ENCODE measurements around the gene KREMEN1. TPM values are rescaled to one million over a fixed set of nuclear protein-coding genes. Genes with fewer than 3 reads are reported as not detected.

KREMEN1 gene
- polyA plus RNA-seq, 6 donors from 2014 or later = 0.12 to 0.20 TPM; not detected in 4

- no peak for DNase-seq
- peaks cover 10 to 34% of the 10 kb centered on the region in 2 donors for H3K36me3 Mint-ChIP-seq
- H3K4me1 Mint-ChIP-seq = peaks cover 14 to 28% (median 23%) of the 10 kb centered on the region in 3 donors
- no peak for ATAC-seq (ENCODE audit: low read depth in 2 of 2)
- no peak overlapping the region for H3K4me3 Mint-ChIP-seq
- H3K27ac Mint-ChIP-seq = peak overlapping the region in 1 of 6 donors; percentile 98
- peaks cover 18 to 53% (median 41%) of the 10 kb centered on the region in 7 donors for H3K9me3 Mint-ChIP-seq
- peaks cover 16 to 80% (median 37%) of the 10 kb centered on the region in 3 donors for H3K27me3 Mint-ChIP-seq
Observed at GRCh38 chr22:29172216-29172615, 99.4 kb downstream of the KREMEN1 start.

DNA sequence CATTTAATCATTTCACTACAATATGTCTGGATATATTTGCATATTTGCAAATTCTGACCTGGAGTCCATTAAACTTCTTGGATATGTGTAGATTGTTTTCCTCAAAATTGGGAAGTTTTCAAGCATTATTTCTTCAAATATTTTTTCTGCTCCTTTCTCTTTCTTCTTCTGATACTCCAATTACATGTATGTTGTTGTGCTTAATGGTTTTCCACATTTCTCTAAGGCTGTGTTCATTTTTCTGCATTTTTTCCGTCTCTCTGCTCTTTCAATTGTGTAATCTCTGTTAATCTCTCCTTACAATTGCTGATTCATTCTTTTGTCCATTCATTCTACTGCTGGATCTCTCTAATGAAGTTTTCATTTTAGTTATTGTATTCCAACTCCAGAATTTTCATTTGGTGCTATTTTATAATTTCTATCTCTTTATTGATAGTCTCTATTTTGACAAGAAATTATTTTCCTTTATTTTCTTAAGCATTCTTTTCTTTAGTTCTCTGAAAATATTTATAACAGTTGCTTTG lies 102.5 kb downstream of the KREMEN1 start:
- Mint-ChIP-seq H3K9me3 (peaks cover 17 to 48% (median 38%) of the 10 kb centered on the region in 7 donors), H3K27ac (peak overlapping the region in 1 of 6 donors; percentile 24), H3K36me3 (peaks cover 10 to 32% of the 10 kb centered on the region in 2 donors), H3K27me3 (peaks cover 19 to 68% (median 35%) of the 10 kb centered on the region in 3 donors), H3K4me3 (no peak overlapping the region), H3K4me1 (peaks cover 0 to 8% (median 8%) of the 10 kb centered on the region in 3 donors)
- ATAC-seq (ENCODE audit: low read depth in 2 of 2) = no peak
- DNase-seq = no peak

DNA sequence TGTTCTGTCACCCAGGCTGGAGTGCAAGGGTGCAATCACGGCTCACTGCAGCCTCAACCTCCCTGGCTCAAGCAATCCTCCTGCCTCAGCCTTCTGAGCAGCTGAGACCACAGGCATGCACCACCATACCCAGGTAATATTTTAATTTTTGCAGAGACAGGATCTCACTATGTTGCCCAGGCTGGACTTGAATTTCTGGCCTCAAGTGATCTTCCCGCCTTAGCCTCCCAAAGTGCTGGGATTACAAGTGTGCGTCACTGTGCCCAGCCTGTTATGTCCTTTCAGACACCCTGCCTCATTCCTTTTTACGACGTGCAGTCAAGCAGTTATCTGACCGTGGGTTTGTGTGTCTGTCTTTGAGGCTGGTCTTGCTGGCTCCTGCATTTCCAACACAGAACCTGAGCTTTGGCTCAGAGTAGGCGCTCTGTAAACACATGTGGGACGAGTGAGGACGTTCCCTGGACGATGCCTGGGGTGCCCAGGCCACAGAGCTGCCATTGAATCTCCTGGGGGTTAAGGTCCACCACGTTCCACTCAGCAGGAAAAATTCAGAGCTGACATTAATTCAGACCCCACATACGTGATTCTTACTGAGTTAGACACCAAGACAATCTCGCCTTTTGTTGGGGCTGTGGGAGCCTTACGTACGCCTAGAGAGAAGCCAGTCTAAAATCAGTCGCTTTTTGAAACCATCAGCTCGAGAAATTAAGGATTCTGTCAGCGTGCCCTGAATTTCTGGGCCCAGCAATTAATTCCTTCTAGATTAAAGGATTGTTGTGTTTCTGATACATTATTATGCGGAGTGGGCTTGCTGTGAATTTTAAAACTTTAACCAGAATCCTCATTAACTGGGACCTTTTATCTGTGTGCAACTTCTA lies 111.4 kb downstream of the KREMEN1 start:
- H3K27me3 Mint-ChIP-seq = peaks cover 30 to 67% (median 36%) of the 10 kb centered on the region in 3 donors
- DNase-seq (no peak), ATAC-seq (ENCODE audit: low read depth in 2 of 2) (no peak)
- no peak overlapping the region for H3K27ac Mint-ChIP-seq
- peaks cover 0 to 2% (median 0%) of the 10 kb centered on the region in 7 donors for H3K9me3 Mint-ChIP-seq
- peak overlapping the region in 1 of 8 donors; percentile 6 for H3K4me3 Mint-ChIP-seq
- no peaks in the 10 kb centered on the region for H3K36me3 Mint-ChIP-seq
- no peaks in the 10 kb centered on the region for H3K4me1 Mint-ChIP-seq

DNA sequence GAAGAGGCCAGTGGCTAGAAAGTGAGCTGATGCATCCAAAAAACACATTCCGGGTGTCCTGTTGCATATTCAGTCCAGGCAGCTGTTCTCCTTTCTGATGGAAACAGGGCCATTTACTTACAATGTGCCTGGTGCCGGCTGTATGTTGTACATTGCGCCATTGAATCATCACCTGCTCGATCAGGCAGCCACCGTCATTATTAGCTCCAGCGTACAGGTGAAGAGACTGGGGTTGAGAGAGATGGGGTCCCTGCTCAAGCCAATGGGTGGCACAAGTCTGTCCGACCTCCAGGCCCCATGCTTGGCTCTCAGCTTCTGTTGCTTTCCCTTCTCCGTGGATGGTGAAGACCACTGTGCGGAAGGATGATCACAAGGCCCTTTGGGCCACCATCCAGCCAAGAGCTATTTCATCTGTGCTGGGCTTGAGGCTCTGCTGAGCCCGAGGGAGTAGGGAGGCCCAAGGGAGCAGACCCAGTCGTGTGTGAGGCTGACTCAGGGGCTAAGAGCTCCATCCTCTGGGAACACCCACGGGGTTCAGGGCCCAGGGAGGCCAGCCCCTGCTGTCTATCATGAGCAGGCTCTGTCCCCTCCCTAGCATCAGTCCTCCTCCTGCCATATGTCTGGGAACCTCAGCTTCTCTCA lies 112.1 kb downstream of the KREMEN1 start:
- Mint-ChIP-seq H3K36me3 (no peaks in the 10 kb centered on the region), H3K27me3 (peaks cover 34 to 67% (median 40%) of the 10 kb centered on the region in 3 donors)

GRCh38 chr22:29186302-29186701 lies 113.5 kb downstream of the KREMEN1 start:
- Mint-ChIP-seq H3K4me1 (no peaks in the 10 kb centered on the region), H3K27ac (no peak overlapping the region), H3K9me3 (peaks cover 0 to 2% (median 0%) of the 10 kb centered on the region in 7 donors), H3K36me3 (no peaks in the 10 kb centered on the region), H3K27me3 (peaks cover 31 to 63% (median 37%) of the 10 kb centered on the region in 3 donors), H3K4me3 (no peak overlapping the region)
- DNase-seq = no peak
- no peak for ATAC-seq (ENCODE audit: low read depth in 2 of 2)

More for the DNA sequence above, 112.1 kb downstream of the KREMEN1 start:
- DNase-seq (no peak), ATAC-seq (ENCODE audit: low read depth in 2 of 2) (no peak)
- Mint-ChIP-seq H3K4me3 (no peak overlapping the region), H3K27ac (no peak overlapping the region), H3K9me3 (peaks cover 0 to 2% (median 0%) of the 10 kb centered on the region in 7 donors), H3K4me1 (no peaks in the 10 kb centered on the region)

- H3K9me3 Mint-ChIP-seq = peaks cover 0 to 2% (median 0%) of the 10 kb centered on the region in 7 donors
- H3K27me3 Mint-ChIP-seq = peaks cover 27 to 62% (median 43%) of the 10 kb centered on the region in 3 donors
- no peaks in the 10 kb centered on the region for H3K4me1 Mint-ChIP-seq
- DNase-seq (no peak), ATAC-seq (ENCODE audit: low read depth in 2 of 2) (no peak)
- H3K4me3 Mint-ChIP-seq = no peak overlapping the region
- no peaks in the 10 kb centered on the region for H3K36me3 Mint-ChIP-seq
- H3K27ac Mint-ChIP-seq = no peak overlapping the region
Observed at GRCh38 chr22:29187831-29188230, 115.0 kb downstream of the KREMEN1 start.

- H3K27ac Mint-ChIP-seq = no peak overlapping the region
- H3K27me3 Mint-ChIP-seq = peaks cover 30 to 63% (median 48%) of the 10 kb centered on the region in 3 donors
- no peaks in the 10 kb centered on the region for H3K4me1 Mint-ChIP-seq
- H3K36me3 Mint-ChIP-seq = peaks cover 0 to 5% of the 10 kb centered on the region in 2 donors
- ATAC-seq (ENCODE audit: low read depth in 2 of 2) = no peak
- no peak overlapping the region for H3K4me3 Mint-ChIP-seq
- peaks cover 0 to 11% (median 7%) of the 10 kb centered on the region in 7 donors for H3K9me3 Mint-ChIP-seq
- DNase-seq = no peak
Observed at GRCh38 chr22:29190051-29190450, 117.2 kb downstream of the KREMEN1 start.

DNA sequence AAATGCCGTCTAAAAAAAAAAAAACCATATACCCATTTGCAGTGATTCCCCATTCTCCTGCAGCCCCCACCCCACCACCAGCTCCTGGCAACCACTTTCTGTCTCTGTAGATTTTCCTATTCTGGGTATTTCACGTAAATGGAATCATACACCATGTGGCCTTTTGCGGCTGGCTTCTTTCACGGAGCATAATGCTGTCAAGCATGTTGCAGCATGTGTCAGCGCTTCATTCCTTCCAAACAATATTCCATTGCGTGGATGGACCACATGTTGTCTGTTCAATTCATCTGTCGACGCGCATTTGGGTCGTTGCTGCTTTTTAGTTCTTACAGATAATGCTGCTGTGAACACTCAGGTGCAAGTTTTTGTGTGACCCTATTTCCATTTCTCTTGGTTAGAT lies 118.1 kb downstream of the KREMEN1 start:
- Mint-ChIP-seq H3K4me3 (no peak overlapping the region), H3K27ac (peak overlapping the region in 1 of 6 donors; percentile 63), H3K9me3 (peaks cover 0 to 12% (median 7%) of the 10 kb centered on the region in 7 donors), H3K36me3 (peaks cover 0 to 8% of the 10 kb centered on the region in 2 donors), H3K4me1 (no peaks in the 10 kb centered on the region), H3K27me3 (peaks cover 31 to 64% (median 57%) of the 10 kb centered on the region in 3 donors)
- DNase-seq (no peak), ATAC-seq (ENCODE audit: low read depth in 2 of 2) (no peak)

DNA sequence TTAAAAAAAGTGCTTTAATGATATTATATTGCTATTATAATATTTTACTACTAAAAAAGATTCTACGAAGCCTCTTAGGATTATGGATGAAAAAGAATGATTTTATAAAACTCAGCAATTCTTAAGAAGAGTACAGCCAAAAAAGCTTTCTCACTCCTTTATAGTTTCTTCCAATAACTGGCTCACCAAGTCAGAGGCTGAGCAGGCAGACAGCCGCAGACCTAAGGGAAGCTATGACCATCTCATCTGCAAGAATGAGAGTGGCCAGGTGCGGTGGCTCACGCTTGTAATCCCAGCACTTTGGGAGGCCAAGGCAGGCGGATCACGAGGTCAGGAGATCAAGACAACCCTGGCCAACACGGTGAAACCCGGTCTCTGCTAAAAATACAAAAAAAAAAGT lies 120.2 kb downstream of the KREMEN1 start:
- peaks cover 0 to 15% (median 7%) of the 10 kb centered on the region in 7 donors for H3K9me3 Mint-ChIP-seq
- DNase-seq = no peak
- peaks cover 0 to 4% (median 0%) of the 10 kb centered on the region in 3 donors for H3K4me1 Mint-ChIP-seq
- ATAC-seq (ENCODE audit: low read depth in 2 of 2) = no peak
- no peak overlapping the region for H3K27ac Mint-ChIP-seq
- H3K4me3 Mint-ChIP-seq = no peak overlapping the region
- peaks cover 0 to 8% of the 10 kb centered on the region in 2 donors for H3K36me3 Mint-ChIP-seq
- peaks cover 38 to 69% (median 61%) of the 10 kb centered on the region in 3 donors for H3K27me3 Mint-ChIP-seq

GRCh38 chr22:29194184-29194583 lies 121.3 kb downstream of the KREMEN1 start:
- no peak for DNase-seq
- ATAC-seq (ENCODE audit: low read depth in 2 of 2) = no peak
- H3K9me3 Mint-ChIP-seq = peaks cover 0 to 17% (median 7%) of the 10 kb centered on the region in 7 donors
- H3K4me3 Mint-ChIP-seq = no peak overlapping the region
- peak overlapping the region in 1 of 6 donors; percentile 16 for H3K27ac Mint-ChIP-seq
- peaks cover 0 to 4% (median 0%) of the 10 kb centered on the region in 3 donors for H3K4me1 Mint-ChIP-seq
- H3K36me3 Mint-ChIP-seq = peaks cover 0 to 8% of the 10 kb centered on the region in 2 donors
- peaks cover 40 to 61% (median 57%) of the 10 kb centered on the region in 3 donors for H3K27me3 Mint-ChIP-seq

GRCh38 chr22:29195118-29195963 lies 122.5 kb downstream of the KREMEN1 start:
- no peak for DNase-seq
- Mint-ChIP-seq H3K4me1 (peaks cover 0 to 4% (median 4%) of the 10 kb centered on the region in 3 donors), H3K4me3 (no peak overlapping the region), H3K9me3 (peaks cover 0 to 17% (median 7%) of the 10 kb centered on the region in 7 donors), H3K36me3 (peaks cover 0 to 8% of the 10 kb centered on the region in 2 donors), H3K27ac (peak overlapping the region in 2 of 6 donors; percentile 60 to 61), H3K27me3 (peaks cover 40 to 64% (median 60%) of the 10 kb centered on the region in 3 donors)
- ATAC-seq (ENCODE audit: low read depth in 2 of 2) = no peak

GRCh38 chr22:29195964-29196666 lies 123.3 kb downstream of the KREMEN1 start:
- no peak for ATAC-seq (ENCODE audit: low read depth in 2 of 2)
- peak overlapping the region in 1 of 6 donors; percentile 60 for H3K27ac Mint-ChIP-seq
- H3K36me3 Mint-ChIP-seq = peaks cover 0 to 8% of the 10 kb centered on the region in 2 donors
- peaks cover 0 to 17% (median 7%) of the 10 kb centered on the region in 7 donors for H3K9me3 Mint-ChIP-seq
- peaks cover 47 to 69% (median 64%) of the 10 kb centered on the region in 3 donors for H3K27me3 Mint-ChIP-seq
- peaks cover 0 to 4% (median 4%) of the 10 kb centered on the region in 3 donors for H3K4me1 Mint-ChIP-seq
- H3K4me3 Mint-ChIP-seq = no peak overlapping the region
- no peak for DNase-seq

Data from naive B cell (primary cell).